Hepatocyte (in vitro differentiated cells): ENCODE data around the gene LENG8. TPM values are rescaled to one million over a fixed set of nuclear protein-coding genes. Genes with fewer than 3 reads are reported as not detected.

Experiments used
- DNase-seq: peaks from one replicate; pipeline ENCODE4 v3.0.0-alpha.2; 2016; ENCODE audit warnings: low spot score
- H2AFZ ChIP-seq: fragments of 200-600 bp; sonication (generic); 2 replicates; pipeline ENCODE4 v1.6.0; 2016; ENCODE audit warnings: antibody characterized with exemption, mild to moderate bottlenecking
- H3K27ac ChIP-seq: fragments of 200-600 bp; sonication (generic); 2 replicates; pipeline ENCODE4 v1.5.1; 2016; ENCODE audit warnings: mild to moderate bottlenecking
- H3K27me3 ChIP-seq: fragments of 200-600 bp; sonication (generic); 2 replicates; pipeline ENCODE4 v1.6.1; 2016
- H3K36me3 ChIP-seq: fragments of 200-600 bp; sonication (generic); replicated peaks from 2 replicates; pipeline ENCODE4 v1.5.1; 2016; ENCODE audit warnings: low read depth; ENCODE audit not compliant: insufficient read depth
- H3K4me1 ChIP-seq: fragments of 200-600 bp; sonication (generic); 2 replicates; pipeline ENCODE4 v1.5.1; 2016; ENCODE audit warnings: mild to moderate bottlenecking, moderate library complexity; ENCODE audit not compliant: insufficient read depth
- H3K4me2 ChIP-seq: fragments of 200-600 bp; sonication (generic); 2 replicates; pipeline ENCODE4 v1.6.0; 2016
- H3K4me3 ChIP-seq: fragments of 200-600 bp; sonication (generic); 2 replicates; pipeline ENCODE4 v1.5.1; 2016; ENCODE audit warnings: mild to moderate bottlenecking
- H3K79me2 ChIP-seq: fragments of 200-600 bp; sonication (generic); 2 replicates; pipeline ENCODE4 v1.6.0; 2017; ENCODE audit warnings: mild to moderate bottlenecking
- H3K9me2 ChIP-seq: fragments of 200-600 bp; sonication (generic); replicated peaks from 2 replicates; pipeline ENCODE4 v1.6.0; 2017; ENCODE audit warnings: mild to moderate bottlenecking; ENCODE audit not compliant: insufficient read depth
- H3K9me3 ChIP-seq: fragments of 200-600 bp; sonication (generic); 2 replicates; pipeline ENCODE4 v1.5.1; 2016; ENCODE audit warnings: low read depth, mild to moderate bottlenecking
- H4K20me1 ChIP-seq: fragments of 200-600 bp; sonication (generic); 2 replicates; pipeline ENCODE4 v1.6.0; 2016; ENCODE audit warnings: mild to moderate bottlenecking; ENCODE audit not compliant: insufficient read depth, poor library complexity, severe bottlenecking
- CTCF ChIP-seq: fragments of 200-600 bp; sonication (generic); IDR thresholded peaks from 2 replicates; pipeline ENCODE4 v1.5.1; 2016; ENCODE audit warnings: antibody characterized with exemption, mild to moderate bottlenecking; ENCODE audit not compliant: poor library complexity
- EZH2 ChIP-seq: fragments of 200-600 bp; sonication (generic); IDR thresholded peaks from 2 replicates; pipeline ENCODE4 v1.6.1; 2016; ENCODE audit warnings: antibody characterized with exemption, mild to moderate bottlenecking, borderline replicate concordance
- EZH2phosphoT487 ChIP-seq: fragments of 200-600 bp; sonication (generic); IDR thresholded peaks from one replicate; pipeline ENCODE4 v1.6.1; 2018; ENCODE audit warnings: antibody characterized with exemption, mild to moderate bottlenecking, low read depth, moderate library complexity; ENCODE audit not compliant: unreplicated experiment, severe bottlenecking
- WGBS: methylation state at CpG from one replicate; pipeline ENCODE4 v1.1.6; 2016; ENCODE audit warnings: low lambda C conversion rate; ENCODE audit errors: missing lambda C conversion rate; 5-methylcytosine and 5-hydroxymethylcytosine counted together
- polyA plus RNA-seq: library from polyadenylated mRNA; unstranded; fragments of >200 nt; fragmentation: Nextera tagmentation; extraction: Ambion mirVana; gene quantifications from 2 replicates; pipeline ENCODE4 v1.2.1, GENCODE V29; 2016
- total RNA-seq: library from RNA; depleted of rRNA; stranded (reverse); fragments of >200 nt; gene quantifications from 2 replicates; pipeline ENCODE4 v1.2.3, GENCODE V29; 2014

Gene LENG8
- total and polyA plus RNA-seq, 2 experiments from 2014 or later = 36.6 to 54.0 TPM

GRCh38 chr19:54481326-54481930 is 32.4 kb downstream of the LENG8 start:
- H3K79me2 ChIP-seq = no peaks in the 10 kb centered on the region
- no peaks in the 10 kb centered on the region for H3K4me1 ChIP-seq
- TF ChIP-seq CTCF = peak; percentile 75
- TF ChIP-seq EZH2phosphoT487 = no peak
- H3K27ac ChIP-seq = no peak overlapping the region
- H2AFZ ChIP-seq = no peak overlapping the region
- no peaks in the 10 kb centered on the region for H3K9me2 ChIP-seq
- peak; percentile 79 for DNase-seq
- no peaks in the 10 kb centered on the region for H3K9me3 ChIP-seq
- no peaks in the 10 kb centered on the region for H4K20me1 ChIP-seq
- no peaks in the 10 kb centered on the region for H3K36me3 ChIP-seq
- no peak overlapping the region for H3K4me3 ChIP-seq
- H3K4me2 ChIP-seq = peak overlapping the region; percentile 53
- H3K27me3 ChIP-seq = no peaks in the 10 kb centered on the region
- WGBS = 19% methylated on average over 16 of the region's 16 CpGs

- TF ChIP-seq EZH2phosphoT487 (no peak), EZH2 (no peak), CTCF (no peak)
- Histone ChIP-seq H2AFZ (no peak overlapping the region), H3K9me2 (no peaks in the 10 kb centered on the region), H3K9me3 (no peaks in the 10 kb centered on the region), H3K4me3 (no peak overlapping the region), H3K4me1 (no peaks in the 10 kb centered on the region), H3K79me2 (no peaks in the 10 kb centered on the region), H3K36me3 (no peaks in the 10 kb centered on the region), H3K27me3 (no peaks in the 10 kb centered on the region), H4K20me1 (no peaks in the 10 kb centered on the region), H3K4me2 (no peak overlapping the region), H3K27ac (no peak overlapping the region)
- whole genome bisulfite sequencing = 89% methylated on average over 3 of the region's 3 CpGs
- DNase-seq = no peak
These were observed 33.9 kb downstream of the LENG8 start for GRCh38 chr19:54482889-54483288.

GRCh38 chr19:54484451-54484850 is 35.5 kb downstream of the LENG8 start:
- no peak for DNase-seq
- no peak overlapping the region for H2AFZ ChIP-seq
- no peaks in the 10 kb centered on the region for H4K20me1 ChIP-seq
- WGBS = 80% methylated on average over 10 of the region's 10 CpGs
- H3K4me1 ChIP-seq = no peaks in the 10 kb centered on the region
- no peak overlapping the region for H3K4me2 ChIP-seq
- H3K9me2 ChIP-seq = no peaks in the 10 kb centered on the region
- no peaks in the 10 kb centered on the region for H3K79me2 ChIP-seq
- no peak overlapping the region for H3K4me3 ChIP-seq
- H3K27me3 ChIP-seq = no peaks in the 10 kb centered on the region
- H3K9me3 ChIP-seq = no peaks in the 10 kb centered on the region
- H3K27ac ChIP-seq = no peak overlapping the region
- H3K36me3 ChIP-seq = no peaks in the 10 kb centered on the region
- TF ChIP-seq EZH2 (no peak), EZH2phosphoT487 (no peak), CTCF (no peak)

- no peaks in the 10 kb centered on the region for H3K36me3 ChIP-seq
- H3K27me3 ChIP-seq = no peaks in the 10 kb centered on the region
- TF ChIP-seq EZH2 (no peak), CTCF (no peak), EZH2phosphoT487 (no peak)
These were observed 36.9 kb downstream of the LENG8 start for GRCh38 chr19:54485851-54486250.

More at GRCh38 chr19:54485851-54486250, 36.9 kb downstream of the LENG8 start:
- Histone ChIP-seq H4K20me1 (no peaks in the 10 kb centered on the region), H2AFZ (no peak overlapping the region), H3K9me3 (no peaks in the 10 kb centered on the region), H3K4me1 (no peaks in the 10 kb centered on the region), H3K27ac (no peak overlapping the region), H3K4me3 (no peak overlapping the region), H3K79me2 (no peaks in the 10 kb centered on the region), H3K4me2 (no peak overlapping the region), H3K9me2 (no peaks in the 10 kb centered on the region)
- 92% methylated on average over 5 of the region's 5 CpGs for WGBS
- no peak for DNase-seq
